Measurements from ENCODE around the gene LTBP3. TPM values are rescaled to one million over a fixed set of nuclear protein-coding genes. Genes with fewer than 3 reads are reported as not detected.

The LTBP3 gene
- total RNA-seq, 4 donors from 2014 or later: 18.5 to 56.6 (median 35.6) TPM

- Histone ChIP-seq H3K27me3 (no peaks in the 10 kb centered on the region), H3K4me1 (peaks cover 30 to 34% of the 10 kb centered on the region in 2 donors), H3K36me3 (peaks cover 13 to 39% of the 10 kb centered on the region in 2 donors), H3K9me3 (no peaks in the 10 kb centered on the region), H3K27ac (peak overlapping the region; percentile 91 to 99 (median 94)), H3K4me3 (peak overlapping the region; percentile 81 to 93 (median 91))
- DNase-seq (no peak), ATAC-seq (no peak)
- intact Hi-C loops (cut with DNase I; ENCODE audit: low total_unique reads) (no loop called here), in situ Hi-C loops (cut with MboI; ENCODE audit: low sequenced_read_pairs in 4 of 4) (no loop called here)
- TF ChIP-seq CTCF (IDR thresholded peaks at IDR 0.05 in 4 of 5, conservative IDR thresholded peaks at IDR 0.05 in 1 of 5): no peak
- no peak for TF ChIP-seq POLR2A (IDR thresholded peaks at IDR 0.05)
Observed at GRCh38 chr11:65498727-65498976, 59.5 kb downstream of the LTBP3 start.

GRCh38 chr11:65498042-65498726 lies 60.0 kb downstream of the LTBP3 start:
- H3K4me3 ChIP-seq: peak overlapping the region; percentile 81 to 93 (median 91)
- in situ Hi-C loops (cut with MboI; ENCODE audit: low sequenced_read_pairs in 4 of 4): no loop called here
- H3K27ac ChIP-seq: peak overlapping the region; percentile 91 to 99 (median 94)
- H3K36me3 ChIP-seq: peaks cover 9 to 34% of the 10 kb centered on the region in 2 donors
- peaks cover 35 to 39% of the 10 kb centered on the region in 2 donors for H3K4me1 ChIP-seq
- no peaks in the 10 kb centered on the region for H3K9me3 ChIP-seq
- TF ChIP-seq CTCF (IDR thresholded peaks at IDR 0.05 in 4 of 5, conservative IDR thresholded peaks at IDR 0.05 in 1 of 5): no peak
- no peaks in the 10 kb centered on the region for H3K27me3 ChIP-seq
- intact Hi-C loops (cut with DNase I; ENCODE audit: low total_unique reads): no loop called here
- DNase-seq (peak in 1 of 2 donors; percentile 58), ATAC-seq (peak; percentile 21 to 22)

- ATAC-seq (peak; percentile 51 to 57), DNase-seq (peak; percentile 98 to 99)
- peak overlapping the region; percentile 93 to 99 (median 96) for H3K27ac ChIP-seq
- peak overlapping the region; percentile 81 to 93 (median 91) for H3K4me3 ChIP-seq
- H3K27me3 ChIP-seq: no peaks in the 10 kb centered on the region
- H3K4me1 ChIP-seq: peaks cover 43 to 47% of the 10 kb centered on the region in 2 donors
- no peaks in the 10 kb centered on the region for H3K9me3 ChIP-seq
- in situ Hi-C loops (cut with MboI; ENCODE audit: low sequenced_read_pairs in 4 of 4): no loop called here
- TF ChIP-seq POLR2A (IDR thresholded peaks at IDR 0.05): peak in 1 of 2 donors; percentile 96
- peak in 1 of 5 experiments; percentile 46 for TF ChIP-seq CTCF (IDR thresholded peaks at IDR 0.05 in 4 of 5, conservative IDR thresholded peaks at IDR 0.05 in 1 of 5)
- intact Hi-C loops (cut with DNase I; ENCODE audit: low total_unique reads): loop anchor here (1.0 to 2.0 kb wide), 3 partner anchors 10 to 75 kb away; partner anchors contain the start of gene NEAT1
- H3K36me3 ChIP-seq: peaks cover 4 to 26% of the 10 kb centered on the region in 2 donors
Observed at GRCh38 chr11:65497141-65498041, 60.8 kb downstream of the LTBP3 start.

- Histone ChIP-seq H3K4me3 (peak overlapping the region; percentile 39 to 55 (median 48)), H3K27ac (peak overlapping the region; percentile 93 to 99 (median 94)), H3K4me1 (peaks cover 52 to 56% of the 10 kb centered on the region in 2 donors), H3K27me3 (no peaks in the 10 kb centered on the region), H3K9me3 (no peaks in the 10 kb centered on the region), H3K36me3 (peaks cover 4 to 17% of the 10 kb centered on the region in 2 donors)
- intact Hi-C loops (cut with DNase I; ENCODE audit: low total_unique reads) (loop anchor here (1.0 to 2.0 kb wide), 3 partner anchors 11 to 74 kb away; partner anchors contain the start of gene NEAT1), in situ Hi-C loops (cut with MboI; ENCODE audit: low sequenced_read_pairs in 4 of 4) (no loop called here)
- TF ChIP-seq POLR2A (IDR thresholded peaks at IDR 0.05) (peak in 1 of 2 donors; percentile 68), CTCF (IDR thresholded peaks at IDR 0.05 in 4 of 5, conservative IDR thresholded peaks at IDR 0.05 in 1 of 5) (no peak)
- peak in 1 of 2 donors; percentile 44 for DNase-seq
- no peak for ATAC-seq
Observed at GRCh38 chr11:65496304-65497140, 61.6 kb downstream of the LTBP3 start.

All from gastrocnemius medialis (tissue), 4 donors.